Measurements from ENCODE around the gene CHD9NB. TPM values are rescaled to one million over a fixed set of nuclear protein-coding genes. Genes with fewer than 3 reads are reported as not detected.
"Not testable (repeated sequence)": the region's sequence is repeated elsewhere in the genome, so short reads cannot be mapped to it uniquely, and the experiment has no call there.

The CHD9NB gene
- total RNA-seq, 2 experiments from 2014 or later: 0.23 to 0.26 TPM

GRCh38 chr16:53040788-53041187 is 11.9 kb downstream of the CHD9NB start:
- ChIA-PET POLR2A (no interaction called here), CTCF (no interaction called here)
- Mint-ChIP-seq H3K27ac (no peak overlapping the region), H3K36me3 (ENCODE audit: low read depth) (no peaks in the 10 kb centered on the region), H3K4me1 (ENCODE audit: low read depth) (peaks cover 6% of the 10 kb centered on the region), H3K9me3 (ENCODE audit: insufficient read depth) (no peaks in the 10 kb centered on the region), H3K4me3 (no peak overlapping the region), H3K27me3 (ENCODE audit: low read depth) (peaks cover 13% of the 10 kb centered on the region)
- DNase-seq: no peak
- no peak for ATAC-seq

GRCh38 chr16:53036711-53037110 is 16.0 kb downstream of the CHD9NB start:
- H3K36me3 Mint-ChIP-seq (ENCODE audit: low read depth); H3K9me3 Mint-ChIP-seq (ENCODE audit: insufficient read depth); ATAC-seq; POLR2A ChIA-PET; H3K4me1 Mint-ChIP-seq (ENCODE audit: low read depth); H3K4me3 Mint-ChIP-seq; DNase-seq; H3K27ac Mint-ChIP-seq; CTCF ChIA-PET: not testable (repeated sequence)
- peaks cover 19% of the 10 kb centered on the region for H3K27me3 Mint-ChIP-seq (ENCODE audit: low read depth)

GRCh38 chr16:53036066-53036465 is 16.6 kb downstream of the CHD9NB start:
- POLR2A ChIA-PET: no interaction called here
- H3K36me3 Mint-ChIP-seq (ENCODE audit: low read depth): no peaks in the 10 kb centered on the region
- ATAC-seq (no peak), DNase-seq (no peak)
- no peak overlapping the region for H3K4me3 Mint-ChIP-seq
- peaks cover 2% of the 10 kb centered on the region for H3K4me1 Mint-ChIP-seq (ENCODE audit: low read depth)
- CTCF ChIA-PET: no interaction called here
- no peak overlapping the region for H3K27ac Mint-ChIP-seq
- H3K27me3 Mint-ChIP-seq (ENCODE audit: low read depth): peaks cover 22% of the 10 kb centered on the region
- H3K9me3 Mint-ChIP-seq (ENCODE audit: insufficient read depth): no peaks in the 10 kb centered on the region

GRCh38 chr16:53035176-53035942 is 17.3 kb downstream of the CHD9NB start:
- Mint-ChIP-seq H3K4me3 (no peak overlapping the region), H3K27ac (no peak overlapping the region), H3K36me3 (ENCODE audit: low read depth) (no peaks in the 10 kb centered on the region), H3K27me3 (ENCODE audit: low read depth) (peaks cover 17% of the 10 kb centered on the region), H3K4me1 (ENCODE audit: low read depth) (no peaks in the 10 kb centered on the region), H3K9me3 (ENCODE audit: insufficient read depth) (no peaks in the 10 kb centered on the region)
- no peak for DNase-seq
- ChIA-PET CTCF (interaction anchor here (1.3 kb wide), 1 partner anchor 10 kb away, joined by 3 read pairs; no protein-coding TSS in a partner anchor), POLR2A (no interaction called here)
- no peak for ATAC-seq

GRCh38 chr16:53034306-53034705 is 18.4 kb downstream of the CHD9NB start:
- H3K36me3 Mint-ChIP-seq (ENCODE audit: low read depth): no peaks in the 10 kb centered on the region
- H3K9me3 Mint-ChIP-seq (ENCODE audit: insufficient read depth): no peaks in the 10 kb centered on the region
- no peak for ATAC-seq
- no peak for DNase-seq
- peaks cover 16% of the 10 kb centered on the region for H3K27me3 Mint-ChIP-seq (ENCODE audit: low read depth)
- no peak overlapping the region for H3K27ac Mint-ChIP-seq
- ChIA-PET POLR2A (no interaction called here), CTCF (interaction anchor here (1.3 kb wide), 1 partner anchor 11 kb away, joined by 3 read pairs; no protein-coding TSS in a partner anchor)
- H3K4me1 Mint-ChIP-seq (ENCODE audit: low read depth): no peaks in the 10 kb centered on the region
- no peak overlapping the region for H3K4me3 Mint-ChIP-seq

GRCh38 chr16:53031323-53031942 is 21.3 kb downstream of the CHD9NB start:
- ATAC-seq: no peak
- CTCF ChIA-PET: no interaction called here
- Mint-ChIP-seq H3K9me3 (ENCODE audit: insufficient read depth) (no peaks in the 10 kb centered on the region), H3K36me3 (ENCODE audit: low read depth) (no peaks in the 10 kb centered on the region), H3K27ac (no peak overlapping the region), H3K27me3 (ENCODE audit: low read depth) (peaks cover 17% of the 10 kb centered on the region), H3K4me1 (ENCODE audit: low read depth) (no peaks in the 10 kb centered on the region), H3K4me3 (no peak overlapping the region)
- DNase-seq: no peak
- POLR2A ChIA-PET: no interaction called here

GRCh38 chr16:53029971-53030370 is 22.7 kb downstream of the CHD9NB start:
- H3K4me3 Mint-ChIP-seq: no peak overlapping the region
- DNase-seq: no peak
- ATAC-seq: no peak
- peaks cover 17% of the 10 kb centered on the region for H3K27me3 Mint-ChIP-seq (ENCODE audit: low read depth)
- ChIA-PET POLR2A (no interaction called here), CTCF (no interaction called here)
- H3K4me1 Mint-ChIP-seq (ENCODE audit: low read depth): no peaks in the 10 kb centered on the region
- H3K9me3 Mint-ChIP-seq (ENCODE audit: insufficient read depth): no peaks in the 10 kb centered on the region
- H3K27ac Mint-ChIP-seq: no peak overlapping the region
- H3K36me3 Mint-ChIP-seq (ENCODE audit: low read depth): no peaks in the 10 kb centered on the region

GRCh38 chr16:53024045-53024444 is 28.7 kb downstream of the CHD9NB start:
- ChIA-PET CTCF (no interaction called here), POLR2A (no interaction called here)
- H3K36me3 Mint-ChIP-seq (ENCODE audit: low read depth): no peaks in the 10 kb centered on the region
- H3K4me1 Mint-ChIP-seq (ENCODE audit: low read depth): no peaks in the 10 kb centered on the region
- H3K9me3 Mint-ChIP-seq (ENCODE audit: insufficient read depth): no peaks in the 10 kb centered on the region
- no peak overlapping the region for H3K4me3 Mint-ChIP-seq
- no peak for DNase-seq
- ATAC-seq: no peak
- no peak overlapping the region for H3K27ac Mint-ChIP-seq
- no peaks in the 10 kb centered on the region for H3K27me3 Mint-ChIP-seq (ENCODE audit: low read depth)

- H3K27ac Mint-ChIP-seq: no peak overlapping the region
- H3K9me3 Mint-ChIP-seq (ENCODE audit: insufficient read depth): no peaks in the 10 kb centered on the region
- no peak for DNase-seq
- ChIA-PET CTCF (interaction anchor here (0.8 to 2.0 kb wide), 4 partner anchors 13 to 831 kb away, joined by 3 to 8 read pairs (median 3); no protein-coding TSS in a partner anchor), POLR2A (no interaction called here)
- no peaks in the 10 kb centered on the region for H3K36me3 Mint-ChIP-seq (ENCODE audit: low read depth)
- ATAC-seq: no peak
- no peaks in the 10 kb centered on the region for H3K27me3 Mint-ChIP-seq (ENCODE audit: low read depth)
- H3K4me1 Mint-ChIP-seq (ENCODE audit: low read depth): no peaks in the 10 kb centered on the region
- H3K4me3 Mint-ChIP-seq: no peak overlapping the region
Observed at GRCh38 chr16:53022374-53022773, 30.3 kb downstream of the CHD9NB start.

- DNase-seq (no peak), ATAC-seq (no peak)
- H3K36me3 Mint-ChIP-seq (ENCODE audit: low read depth): no peaks in the 10 kb centered on the region
- H3K27me3 Mint-ChIP-seq (ENCODE audit: low read depth): peaks cover 6% of the 10 kb centered on the region
- CTCF ChIA-PET: no interaction called here
- H3K4me3 Mint-ChIP-seq: no peak overlapping the region
- H3K27ac Mint-ChIP-seq: no peak overlapping the region
- POLR2A ChIA-PET: no interaction called here
- no peaks in the 10 kb centered on the region for H3K4me1 Mint-ChIP-seq (ENCODE audit: low read depth)
- H3K9me3 Mint-ChIP-seq (ENCODE audit: insufficient read depth): no peaks in the 10 kb centered on the region
Observed at GRCh38 chr16:53018834-53019416, 33.8 kb downstream of the CHD9NB start.

- Mint-ChIP-seq H3K27me3 (ENCODE audit: low read depth) (peaks cover 11% of the 10 kb centered on the region), H3K27ac (no peak overlapping the region), H3K4me1 (ENCODE audit: low read depth) (no peaks in the 10 kb centered on the region), H3K36me3 (ENCODE audit: low read depth) (no peaks in the 10 kb centered on the region), H3K4me3 (no peak overlapping the region), H3K9me3 (ENCODE audit: insufficient read depth) (no peaks in the 10 kb centered on the region)
- no peak for DNase-seq
- CTCF ChIA-PET: no interaction called here
- ATAC-seq: no peak
- POLR2A ChIA-PET: no interaction called here
Observed at GRCh38 chr16:53014287-53014686, 38.4 kb downstream of the CHD9NB start.

GRCh38 chr16:53007095-53007494 is 45.6 kb downstream of the CHD9NB start:
- H3K9me3 Mint-ChIP-seq (ENCODE audit: insufficient read depth): no peaks in the 10 kb centered on the region
- POLR2A ChIA-PET: no interaction called here
- no peak for ATAC-seq
- H3K27me3 Mint-ChIP-seq (ENCODE audit: low read depth): peaks cover 16% of the 10 kb centered on the region
- no peaks in the 10 kb centered on the region for H3K36me3 Mint-ChIP-seq (ENCODE audit: low read depth)
- DNase-seq: no peak
- no peak overlapping the region for H3K4me3 Mint-ChIP-seq
- H3K4me1 Mint-ChIP-seq (ENCODE audit: low read depth): no peaks in the 10 kb centered on the region
- H3K27ac Mint-ChIP-seq: no peak overlapping the region
- CTCF ChIA-PET: no interaction called here
